ENCODE data around the gene CIC. TPM values are rescaled to one million over a fixed set of nuclear protein-coding genes. Genes with fewer than 3 reads are reported as not detected.

CIC gene
- polyA plus RNA-seq, 2 of the 4 experiments (the other 2 are of a cell fraction), result 7.2 to 56.4 TPM

DNA sequence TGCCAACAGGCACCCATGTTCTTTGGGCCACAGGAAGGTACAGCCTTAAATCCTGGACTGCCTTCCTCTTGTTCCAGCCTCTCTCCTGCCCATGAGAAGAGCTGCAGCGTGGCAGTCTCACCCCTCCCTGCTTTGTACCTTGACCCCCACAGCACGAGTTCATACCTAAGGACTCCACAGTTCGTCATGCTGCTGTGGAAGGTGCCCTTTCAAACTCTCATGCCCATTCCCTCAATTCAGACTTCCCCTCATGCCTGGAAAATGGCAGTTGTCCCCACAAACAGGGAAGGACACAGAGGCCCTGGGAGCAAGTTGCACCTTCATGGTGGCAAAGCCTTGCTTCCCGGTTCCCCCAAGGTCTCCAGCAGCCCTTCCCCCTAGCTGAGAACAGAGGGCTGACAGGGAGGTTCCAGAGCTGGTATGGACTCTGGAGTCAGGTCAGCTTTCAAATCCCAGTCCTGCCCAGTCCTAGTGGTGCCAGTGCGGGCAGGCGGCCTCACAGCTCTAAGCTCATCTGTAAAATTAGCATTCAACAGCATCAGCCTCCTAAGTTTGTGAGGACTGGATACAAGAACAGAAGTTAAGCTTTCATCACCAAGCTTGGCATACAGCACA is 35.3 kb upstream of the CIC start (continued):
- TF ChIP-seq JUN (IDR thresholded peaks at IDR 0.05), result no peak

DNA sequence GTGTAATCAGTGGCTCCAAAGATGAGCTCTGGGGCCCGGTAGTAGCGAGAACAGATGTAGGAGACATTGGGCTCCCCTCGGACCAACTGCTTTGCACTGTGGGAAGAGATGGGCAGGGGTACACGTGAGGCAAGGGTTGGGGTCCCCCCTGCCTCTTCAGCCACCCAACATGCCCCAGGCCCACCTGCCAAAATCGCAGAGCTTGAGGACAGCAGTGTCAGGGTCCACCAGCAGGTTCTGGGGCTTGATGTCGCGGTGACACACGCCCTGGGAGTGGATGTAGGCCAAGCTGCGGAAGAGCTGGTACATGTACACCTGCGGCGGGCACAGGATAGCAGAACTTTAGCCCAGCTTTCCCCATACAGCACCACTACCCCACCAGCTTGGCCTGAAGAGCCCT is 34.7 kb upstream of the CIC start:
- TF ChIP-seq, protein P1, sequence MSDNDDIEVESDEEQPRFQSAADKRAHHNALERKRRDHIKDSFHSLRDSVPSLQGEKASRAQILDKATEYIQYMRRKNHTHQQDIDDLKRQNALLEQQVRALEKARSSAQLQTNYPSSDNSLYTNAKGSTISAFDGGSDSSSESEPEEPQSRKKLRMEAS (IDR thresholded peaks at IDR 0.05), result no peak
- TF ChIP-seq BHLHE40 (IDR thresholded peaks at IDR 0.05; ENCODE audit: low read depth, low read length), result no peak
- no peak for TF ChIP-seq RAD21 (conservative IDR thresholded peaks at IDR 0.05 in 1 of 2, IDR thresholded peaks at IDR 0.05 in 1 of 2)
- TF ChIP-seq, protein P2, sequence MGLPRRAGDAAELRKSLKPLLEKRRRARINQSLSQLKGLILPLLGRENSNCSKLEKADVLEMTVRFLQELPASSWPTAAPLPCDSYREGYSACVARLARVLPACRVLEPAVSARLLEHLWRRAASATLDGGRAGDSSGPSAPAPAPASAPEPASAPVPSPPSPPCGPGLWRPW (IDR thresholded peaks at IDR 0.05), result no peak
- 0 out of 2 replicates have a peak, but pooled peaks have one; percentile 5 for TF ChIP-seq POLR2A (IDR thresholded peaks at IDR 0.05; ENCODE audit: low read length)
- TF ChIP-seq FOSB (CRISPR knock-in tag; IDR thresholded peaks at IDR 0.05), result no peak
- H3K27ac ChIP-seq, result no peak overlapping the region
- H3K9me3 ChIP-seq, result no peaks in the 10 kb centered on the region
- H3K4me3 ChIP-seq, result no peak overlapping the region
- H3K4me2 ChIP-seq, result no peak overlapping the region
- peaks cover 8% of the 10 kb centered on the region; the same call in 2 of the 3 replicates for H3K4me1 ChIP-seq
- CTCF ChIA-PET, result interaction anchor here (1.0 to 21.7 kb wide), 15 partner anchors 9 to 166 kb away, joined by 3 to 616 read pairs (median 8); partner anchors contain the start of genes GSK3A, PAFAH1B3, POU2F2 and PRR19
- DNase-seq (ENCODE audit: low read depth in 1 of 2, low spot score in 1 of 2), result no peak
- no peak for FAIRE-seq
- no peak for ATAC-seq
- POLR2A ChIA-PET, result interaction anchor here (0.9 to 2.5 kb wide), 3 partner anchors 8 to 15 kb away, joined by 3 to 26 read pairs (median 3); partner anchors contain the start of gene GSK3A
- WGBS (ENCODE audit: missing lambda C conversion rate), result 92% methylated on average over 11 of the region's 11 CpGs

DNA sequence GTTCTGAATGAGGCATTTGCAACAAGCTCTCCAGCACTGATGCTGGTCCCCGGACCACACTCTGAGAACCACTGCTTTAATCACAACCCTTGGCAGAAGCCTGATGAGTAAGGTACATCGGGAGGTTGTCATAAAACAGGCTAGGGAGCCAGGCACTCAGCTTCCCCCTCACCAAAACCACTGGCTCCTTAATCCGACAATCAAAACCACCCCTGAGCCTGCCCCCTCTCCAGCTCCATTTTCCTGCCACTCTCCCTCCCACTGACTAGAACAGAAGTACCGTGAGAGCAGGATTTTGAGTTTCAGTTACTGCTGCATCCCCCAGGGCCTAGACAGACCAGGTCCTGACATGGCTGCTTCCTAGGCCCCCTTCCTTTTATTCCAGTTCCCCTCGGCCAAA is 33.9 kb upstream of the CIC start:
- WGBS (ENCODE audit: missing lambda C conversion rate), result 95% methylated on average over 5 of the region's 5 CpGs
- Histone ChIP-seq H3K4me1 (peaks cover under 1% of the 10 kb centered on the region; the same call in 1 of the 3 replicates), H3K9me3 (no peaks in the 10 kb centered on the region), H3K27ac (no peak overlapping the region), H3K4me2 (no peak overlapping the region), H3K4me3 (no peak overlapping the region)
- ATAC-seq, result no peak
- ChIA-PET POLR2A (interaction anchor here (1.4 kb wide), 1 partner anchor 16 kb away, joined by 3 read pairs; no protein-coding TSS in a partner anchor), CTCF (interaction anchor here (0.7 to 21.7 kb wide), 15 partner anchors 9 to 165 kb away, joined by 3 to 616 read pairs (median 8); partner anchors contain the start of genes CNFN, GSK3A, PAFAH1B3 and POU2F2)
- TF ChIP-seq JUNB (IDR thresholded peaks at IDR 0.05), result no peak
- no peak for TF ChIP-seq GATA3 (IDR thresholded peaks at IDR 0.05; ENCODE audit: borderline replicate concordance)
- TF ChIP-seq ZFP36 (IDR thresholded peaks at IDR 0.05; ENCODE audit: borderline replicate concordance, partially characterized antibody), result no peak
- no peak for TF ChIP-seq CBX2 (IDR thresholded peaks at IDR 0.05; ENCODE audit: borderline replicate concordance, low read depth)
- no peak for TF ChIP-seq SMC3 (IDR thresholded peaks at IDR 0.05)
- TF ChIP-seq HOXB5 (CRISPR knock-in tag; IDR thresholded peaks at IDR 0.05), result no peak
- TF ChIP-seq NPAS2 (CRISPR knock-in tag; IDR thresholded peaks at IDR 0.05; ENCODE audit: borderline replicate concordance), result no peak
- TF ChIP-seq CBX8 (IDR thresholded peaks at IDR 0.05), result no peak
- no peak for TF ChIP-seq CHD4 (IDR thresholded peaks at IDR 0.05; ENCODE audit: borderline replicate concordance)
- TF ChIP-seq NR3C1 (IDR thresholded peaks at IDR 0.05), result no peak
- TF ChIP-seq, protein P3, sequence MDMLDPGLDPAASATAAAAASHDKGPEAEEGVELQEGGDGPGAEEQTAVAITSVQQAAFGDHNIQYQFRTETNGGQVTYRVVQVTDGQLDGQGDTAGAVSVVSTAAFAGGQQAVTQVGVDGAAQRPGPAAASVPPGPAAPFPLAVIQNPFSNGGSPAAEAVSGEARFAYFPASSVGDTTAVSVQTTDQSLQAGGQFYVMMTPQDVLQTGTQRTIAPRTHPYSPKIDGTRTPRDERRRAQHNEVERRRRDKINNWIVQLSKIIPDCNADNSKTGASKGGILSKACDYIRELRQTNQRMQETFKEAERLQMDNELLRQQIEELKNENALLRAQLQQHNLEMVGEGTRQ (IDR thresholded peaks at IDR 0.05), result no peak
- no peak for TF ChIP-seq RCOR1 (IDR thresholded peaks at IDR 0.05; ENCODE audit: low read depth, low read length)
- TF ChIP-seq RFX5 (IDR thresholded peaks at IDR 0.05), result no peak
- TF ChIP-seq FOSB (CRISPR knock-in tag; IDR thresholded peaks at IDR 0.05), result no peak
- TF ChIP-seq EHF (CRISPR knock-in tag; IDR thresholded peaks at IDR 0.05), result no peak
- TF ChIP-seq PHF8 (IDR thresholded peaks at IDR 0.05; ENCODE audit: borderline replicate concordance, low read depth), result no peak
- peak; percentile 49 for FAIRE-seq
- DNase-seq (ENCODE audit: low read depth in 1 of 2, low spot score in 1 of 2), result no peak

Measured in A549 (cell line).